Neutrophil (primary cell): ENCODE results near the gene USHBP1.

Source experiments
- H3K27ac ChIP-seq: fragments of 200-600 bp; sonication (generic); 2 replicates; pipeline ENCODE4 v1.5.1; 2016; ENCODE audit warnings: mild to moderate bottlenecking, moderate library complexity
- H3K27me3 ChIP-seq: fragments of 200-600 bp; sonication (generic); 2 replicates; pipeline ENCODE4 v1.6.0; 2016; ENCODE audit warnings: mild to moderate bottlenecking
- H3K36me3 ChIP-seq: fragments of 200-600 bp; sonication (generic); 2 replicates; pipeline ENCODE4 v1.5.1; 2017
- H3K4me1 ChIP-seq, 2 experiments: fragments of 200-600 bp in 1 of 2; sonication (generic) in 1 of 2; 1 replicate in 1 of 2; 2 replicates in 1 of 2; pipeline versions ENCODE4 v1.5.1 to v1.6.1; 2013 to 2016; ENCODE audit warnings: low read depth in 1 of 2, low read length in 1 of 2, mild to moderate bottlenecking in 1 of 2, moderate library complexity in 1 of 2; ENCODE audit not compliant: control insufficient read depth in 1 of 2, insufficient read depth in 1 of 2
- H3K4me3 ChIP-seq, 2 experiments: fragments of 200-600 bp in 1 of 2; sonication (generic) in 1 of 2; 1 replicate in 1 of 2; 2 replicates in 1 of 2; pipeline ENCODE4 v1.5.1; 2013 to 2016; ENCODE audit warnings: low read depth in 1 of 2, low read length in 1 of 2, mild to moderate bottlenecking in 1 of 2, moderate library complexity in 1 of 2
- H3K9me3 ChIP-seq: fragments of 200-600 bp; sonication (generic); 2 replicates; pipeline ENCODE4 v1.5.1; 2016
- CTCF ChIP-seq: fragments of 200-600 bp; sonication (generic); IDR thresholded peaks from 2 replicates; pipeline ENCODE4 v1.5.1; 2016; ENCODE audit warnings: antibody characterized with exemption

The USHBP1 gene

GRCh38 chr19:17236811-17237543 is 27.6 kb downstream of the USHBP1 start:
- no peak for TF ChIP-seq CTCF
- no peak overlapping the region for H3K4me3 ChIP-seq
- H3K36me3 ChIP-seq: no peaks in the 10 kb centered on the region
- no peak overlapping the region for H3K27ac ChIP-seq
- peaks cover 11 to 16% of the 10 kb centered on the region in 2 experiments for H3K4me1 ChIP-seq
- no peaks in the 10 kb centered on the region for H3K9me3 ChIP-seq
- H3K27me3 ChIP-seq: no peaks in the 10 kb centered on the region

- TF ChIP-seq CTCF: no peak
- H3K27ac ChIP-seq: peak overlapping the region; percentile 58
These were observed 28.4 kb downstream of the USHBP1 start for GRCh38 chr19:17235971-17236777.

GRCh38 chr19:17235300-17235970 is 29.1 kb downstream of the USHBP1 start:
- no peaks in the 10 kb centered on the region for H3K36me3 ChIP-seq

More at GRCh38 chr19:17235971-17236777, 28.4 kb downstream of the USHBP1 start:
- no peaks in the 10 kb centered on the region for H3K9me3 ChIP-seq
- no peaks in the 10 kb centered on the region for H3K27me3 ChIP-seq
- H3K4me3 ChIP-seq: peak overlapping the region; percentile 65 to 71
- peaks cover 11 to 16% of the 10 kb centered on the region in 2 experiments for H3K4me1 ChIP-seq
- H3K36me3 ChIP-seq: no peaks in the 10 kb centered on the region

GRCh38 chr19:17234911-17235299 is 29.6 kb downstream of the USHBP1 start:
- Histone ChIP-seq H3K9me3 (no peaks in the 10 kb centered on the region), H3K27ac (peak overlapping the region; percentile 58), H3K27me3 (no peaks in the 10 kb centered on the region), H3K4me3 (peak overlapping the region; percentile 65 to 71), H3K4me1 (peaks cover 11 to 16% of the 10 kb centered on the region in 2 experiments), H3K36me3 (no peaks in the 10 kb centered on the region)
- no peak for TF ChIP-seq CTCF

More at GRCh38 chr19:17235300-17235970, 29.1 kb downstream of the USHBP1 start:
- H3K4me3 ChIP-seq: peak overlapping the region; percentile 65 to 71
- H3K27me3 ChIP-seq: no peaks in the 10 kb centered on the region
- H3K27ac ChIP-seq: peak overlapping the region; percentile 58
- H3K4me1 ChIP-seq: peaks cover 11 to 16% of the 10 kb centered on the region in 2 experiments
- H3K9me3 ChIP-seq: no peaks in the 10 kb centered on the region
- TF ChIP-seq CTCF: peak; percentile 68

GRCh38 chr19:17232258-17232657 is 32.3 kb downstream of the USHBP1 start:
- Histone ChIP-seq H3K4me1 (peaks cover 11 to 16% of the 10 kb centered on the region in 2 experiments), H3K9me3 (no peaks in the 10 kb centered on the region), H3K27ac (no peak overlapping the region), H3K27me3 (no peaks in the 10 kb centered on the region), H3K4me3 (no peak overlapping the region), H3K36me3 (no peaks in the 10 kb centered on the region)
- no peak for TF ChIP-seq CTCF
